GM12878 (cell line): ENCODE results near the gene CWC27.

Source experiments
- CHD2 ChIP-seq: IDR thresholded peaks from 2 replicates; pipeline ENCODE4 v1.6.1; 2011; ENCODE audit warnings: low read depth, low read length, improper control_type of control experiment, borderline replicate concordance
- EZH2 ChIP-seq: IDR thresholded peaks from 2 replicates; pipeline ENCODE4 v1.6.1; 2012; ENCODE audit warnings: low read depth, mild to moderate bottlenecking, control low read depth, inconsistent platforms, low read length, borderline replicate concordance; ENCODE audit not compliant: control insufficient read depth
- POLR2AphosphoS5 ChIP-seq: IDR thresholded peaks from 2 replicates; pipeline ENCODE4 v1.6.1; 2011; ENCODE audit warnings: mild to moderate bottlenecking, low read length, inconsistent platforms
- SPI1 ChIP-seq: IDR thresholded peaks from 2 replicates; pipeline ENCODE4 v1.6.1; 2011; ENCODE audit warnings: low read depth, mild to moderate bottlenecking, low read length, moderate library complexity, borderline replicate concordance; ENCODE audit not compliant: insufficient read depth
- TCF3 ChIP-seq: IDR thresholded peaks from 2 replicates; pipeline ENCODE4 v1.6.1; 2012; ENCODE audit warnings: low read depth, mild to moderate bottlenecking, low read length, borderline replicate concordance; ENCODE audit not compliant: insufficient read depth

- TF ChIP-seq EZH2 (no peak), SPI1 (no peak), POLR2AphosphoS5 (no peak), TCF3 (no peak), CHD2 (no peak)
Measured at GRCh38 chr5:65034029-65034812, 265.5 kb downstream of the CWC27 start.
